ENCODE data around the gene ZNF467. TPM values are rescaled to one million over a fixed set of nuclear protein-coding genes. Genes with fewer than 3 reads are reported as not detected.

Gene ZNF467, protein sequence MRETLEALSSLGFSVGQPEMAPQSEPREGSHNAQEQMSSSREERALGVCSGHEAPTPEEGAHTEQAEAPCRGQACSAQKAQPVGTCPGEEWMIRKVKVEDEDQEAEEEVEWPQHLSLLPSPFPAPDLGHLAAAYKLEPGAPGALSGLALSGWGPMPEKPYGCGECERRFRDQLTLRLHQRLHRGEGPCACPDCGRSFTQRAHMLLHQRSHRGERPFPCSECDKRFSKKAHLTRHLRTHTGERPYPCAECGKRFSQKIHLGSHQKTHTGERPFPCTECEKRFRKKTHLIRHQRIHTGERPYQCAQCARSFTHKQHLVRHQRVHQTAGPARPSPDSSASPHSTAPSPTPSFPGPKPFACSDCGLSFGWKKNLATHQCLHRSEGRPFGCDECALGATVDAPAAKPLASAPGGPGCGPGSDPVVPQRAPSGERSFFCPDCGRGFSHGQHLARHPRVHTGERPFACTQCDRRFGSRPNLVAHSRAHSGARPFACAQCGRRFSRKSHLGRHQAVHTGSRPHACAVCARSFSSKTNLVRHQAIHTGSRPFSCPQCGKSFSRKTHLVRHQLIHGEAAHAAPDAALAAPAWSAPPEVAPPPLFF
- 2.5 and 5.3 TPM in 2 replicates for total RNA-seq
- polyA plus RNA-seq (2012) = 0.10 TPM

DNA sequence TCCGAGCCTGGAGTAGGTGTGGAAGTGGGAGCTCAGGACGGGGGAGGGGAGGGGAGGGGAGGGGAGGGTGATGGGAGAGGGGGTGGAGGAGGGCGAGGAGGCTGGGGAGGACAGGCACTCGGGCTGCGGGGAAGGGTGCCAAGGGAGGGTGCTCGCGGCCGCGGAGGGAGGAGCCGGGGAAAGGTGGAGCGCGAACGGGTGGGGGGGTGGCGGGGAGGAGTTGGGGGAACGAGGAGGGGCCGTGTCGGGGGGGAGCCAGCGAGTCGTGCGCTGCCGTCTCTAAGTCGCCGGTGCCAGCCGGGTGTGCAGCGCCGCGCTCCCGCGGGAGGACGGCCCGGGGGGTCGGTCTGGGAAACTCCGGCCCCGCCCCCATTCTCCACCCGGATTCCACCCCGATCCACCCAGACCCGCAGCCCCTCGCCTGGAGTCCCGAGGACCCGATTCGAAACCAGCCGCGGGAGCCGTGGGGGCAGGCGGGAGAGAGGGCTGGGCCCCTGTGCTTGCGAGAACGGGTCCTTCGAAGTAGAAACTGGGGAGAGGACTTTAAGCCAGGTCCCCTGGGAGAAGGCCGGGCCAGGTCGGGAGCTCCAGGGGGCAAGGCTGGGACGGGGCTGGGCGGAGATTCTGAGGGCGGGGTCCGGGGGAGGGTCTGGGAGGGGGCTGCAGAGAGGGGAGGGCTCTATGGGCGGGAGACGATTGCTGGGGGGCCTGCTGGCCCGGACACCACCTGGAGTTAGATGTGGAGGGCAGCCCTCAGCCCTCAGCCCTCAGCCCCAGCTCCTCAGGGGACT lies at the start of gene ZNF467:
Gene ZNF467 (minus strand): TSS at position 143 of the 791 bp plus-strand sequence. CDS start 2,556 bp downstream, outside the sequence.
- peak; percentile 32 for DNase-seq (ENCODE audit: low read depth)

DNA sequence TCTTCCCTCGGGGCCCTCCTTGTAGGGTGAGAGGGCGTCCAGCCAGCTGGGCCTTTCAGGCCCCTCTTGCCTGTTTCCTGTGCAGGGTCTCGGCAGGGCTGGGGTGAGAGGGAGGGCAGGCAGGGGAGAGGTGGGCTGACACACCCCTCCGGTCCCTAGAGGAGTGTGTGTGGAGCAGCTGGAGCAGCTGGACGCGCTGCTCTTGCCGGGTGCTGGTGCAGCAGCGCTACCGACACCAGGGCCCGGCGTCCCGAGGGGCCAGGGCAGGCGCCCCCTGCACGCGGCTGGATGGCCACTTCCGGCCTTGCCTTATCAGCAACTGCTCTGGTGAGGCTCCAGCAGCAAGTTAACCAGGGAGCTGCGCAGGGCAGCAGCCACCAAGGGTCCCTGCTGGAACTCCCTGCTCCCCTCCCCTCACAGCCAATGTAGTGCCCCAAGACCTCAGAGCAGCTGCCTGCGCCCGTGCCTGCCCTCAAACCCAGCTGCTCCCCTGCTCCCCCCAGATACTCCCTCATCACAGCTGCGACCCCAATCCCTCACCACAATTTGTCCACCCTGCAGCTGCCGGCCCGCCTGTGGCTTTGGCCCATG lies 49.1 kb upstream of the ZNF467 start:
- peak; percentile 99 for DNase-seq (ENCODE audit: low read depth)

DNA sequence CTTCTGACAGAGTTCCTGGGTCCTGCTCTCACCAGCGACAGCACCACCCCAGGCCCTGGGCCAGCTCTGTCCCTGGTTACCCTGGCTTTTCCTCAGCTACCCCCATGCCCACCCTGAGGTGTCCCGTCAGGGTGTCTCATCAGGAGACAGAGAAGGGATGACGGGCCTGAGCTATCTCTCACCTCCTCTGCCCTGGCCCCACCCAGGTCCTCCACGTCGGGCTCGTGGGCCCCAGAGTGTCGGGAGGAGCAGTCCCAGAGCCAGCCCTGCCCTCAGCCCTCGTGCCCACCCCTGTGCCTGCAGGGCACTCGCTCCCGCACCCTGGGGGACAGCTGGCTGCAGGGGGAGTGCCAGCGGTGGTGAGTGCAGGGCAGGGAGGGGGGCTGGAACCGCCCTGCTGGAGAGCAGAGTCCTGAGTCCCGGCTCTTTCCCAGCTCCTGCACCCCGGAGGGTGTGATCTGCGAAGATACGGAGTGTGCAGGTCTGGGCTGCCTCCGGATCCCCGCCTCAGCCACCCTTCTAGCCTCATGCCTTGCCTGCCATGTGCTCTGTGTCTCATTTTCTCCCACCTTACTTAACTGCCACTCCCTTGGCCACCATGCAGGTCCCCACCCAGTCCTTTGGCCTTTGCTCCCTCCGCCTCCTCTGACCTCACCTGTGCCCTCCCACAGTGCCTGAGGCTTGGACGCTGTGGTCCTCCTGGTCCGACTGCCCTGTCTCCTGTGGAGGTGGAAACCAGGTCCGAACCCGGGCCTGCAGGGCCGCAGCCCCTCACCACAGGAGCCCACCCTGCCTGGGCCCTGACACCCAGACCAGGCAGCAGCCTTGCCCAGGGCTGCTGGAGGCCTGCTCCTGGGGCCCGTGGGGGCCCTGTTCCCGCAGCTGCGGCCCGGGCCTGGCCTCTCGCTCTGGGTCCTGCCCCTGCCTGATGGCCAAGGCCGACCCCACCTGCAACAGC lies 48.1 kb upstream of the ZNF467 start:
- peak; percentile 73 for DNase-seq (ENCODE audit: low read depth)

DNA sequence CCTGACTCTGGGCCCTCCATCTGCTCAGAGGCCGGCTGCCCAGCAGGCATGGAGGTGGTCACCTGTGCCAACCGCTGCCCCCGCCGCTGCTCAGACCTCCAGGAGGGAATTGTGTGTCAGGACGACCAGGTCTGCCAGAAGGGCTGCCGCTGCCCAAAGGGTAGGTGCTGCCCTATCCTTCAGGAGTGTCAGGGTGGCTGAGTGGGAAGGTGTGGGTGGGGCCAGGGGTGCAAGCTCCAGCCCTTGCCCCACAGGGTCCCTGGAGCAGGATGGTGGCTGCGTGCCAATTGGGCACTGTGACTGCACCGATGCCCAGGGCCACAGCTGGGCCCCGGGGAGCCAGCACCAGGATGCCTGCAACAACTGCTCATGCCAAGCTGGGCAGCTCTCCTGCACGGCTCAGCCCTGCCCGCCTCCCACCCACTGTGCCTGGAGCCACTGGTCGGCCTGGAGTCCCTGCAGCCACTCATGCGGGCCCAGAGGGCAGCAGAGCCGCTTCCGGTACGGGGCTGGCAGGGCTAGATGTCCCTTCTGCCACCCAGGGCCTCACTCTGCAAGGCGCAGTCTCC lies 47.3 kb upstream of the ZNF467 start:
- DNase-seq (ENCODE audit: low read depth) = peak; percentile 67

DNA sequence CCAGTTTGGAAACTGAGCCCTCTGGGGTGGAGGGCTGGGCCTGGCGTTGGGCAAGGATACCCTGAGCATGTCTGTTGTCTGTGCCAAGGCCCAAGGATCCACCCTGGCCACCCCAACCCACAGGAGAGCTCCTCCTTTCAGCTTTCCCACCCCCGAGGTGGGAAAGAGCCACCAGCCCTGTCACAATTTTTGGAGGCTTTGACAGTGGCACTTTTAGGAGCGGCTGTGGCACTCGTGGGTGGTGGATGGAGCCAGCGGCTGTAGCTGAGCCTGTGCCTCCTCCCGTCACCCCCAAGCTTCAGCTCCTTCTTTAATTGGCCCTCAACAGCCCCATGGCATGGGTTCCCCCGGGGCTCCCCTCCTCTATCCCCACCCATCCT lies 46.6 kb upstream of the ZNF467 start:
- DNase-seq (ENCODE audit: low read depth) = no peak

DNA sequence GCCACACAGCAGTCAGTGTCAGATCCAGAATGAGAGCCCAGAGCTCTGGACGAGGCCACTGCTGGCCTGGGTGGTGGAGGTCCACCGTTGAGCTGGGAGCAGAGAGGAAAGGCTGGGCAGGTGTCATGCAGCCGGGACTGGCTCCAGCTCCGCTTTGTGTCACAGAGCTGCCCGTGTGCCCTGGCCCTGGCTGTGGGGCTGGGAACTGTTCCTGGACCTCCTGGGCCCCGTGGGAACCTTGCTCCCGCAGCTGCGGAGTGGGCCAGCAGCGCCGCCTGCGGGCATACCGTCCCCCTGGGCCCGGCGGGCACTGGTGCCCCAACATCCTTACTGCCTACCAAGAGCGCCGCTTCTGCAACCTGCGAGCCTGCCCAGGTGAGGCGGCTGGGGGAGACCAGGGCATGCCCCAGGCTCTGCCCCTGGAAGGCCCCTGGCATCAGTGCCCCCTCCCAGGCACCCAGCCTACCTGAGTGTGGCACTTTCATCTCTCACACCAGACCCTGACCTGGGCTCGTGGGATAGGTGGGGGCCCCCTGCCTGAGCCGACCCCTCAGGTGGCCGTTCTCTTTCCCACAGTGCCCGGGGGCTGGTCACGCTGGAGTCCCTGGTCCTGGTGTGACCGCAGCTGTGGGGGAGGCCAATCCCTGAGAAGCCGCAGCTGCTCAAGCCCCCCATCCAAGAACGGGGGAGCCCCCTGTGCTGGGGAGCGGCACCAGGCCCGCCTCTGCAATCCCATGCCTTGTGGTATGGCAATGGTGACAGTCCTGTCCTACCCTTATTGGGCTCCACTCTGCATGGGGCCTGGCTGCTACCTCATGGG lies 46.0 kb upstream of the ZNF467 start:
- DNase-seq (ENCODE audit: low read depth) = no peak

DNA sequence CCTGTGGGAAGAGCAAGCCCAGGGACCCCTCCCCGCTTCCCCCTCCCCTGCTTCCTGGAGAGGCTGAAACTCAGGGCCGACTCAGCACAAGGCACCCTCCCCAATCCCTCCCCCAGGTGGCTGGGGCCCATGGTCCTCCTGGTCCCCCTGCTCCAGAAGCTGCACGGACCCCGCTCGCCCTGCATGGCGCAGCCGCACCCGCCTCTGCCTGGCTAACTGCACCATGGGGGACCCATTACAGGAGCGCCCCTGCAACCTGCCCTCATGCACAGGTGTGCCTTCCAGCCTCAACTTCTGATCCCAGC lies 45.1 kb upstream of the ZNF467 start:
- DNase-seq (ENCODE audit: low read depth) = no peak

DNA sequence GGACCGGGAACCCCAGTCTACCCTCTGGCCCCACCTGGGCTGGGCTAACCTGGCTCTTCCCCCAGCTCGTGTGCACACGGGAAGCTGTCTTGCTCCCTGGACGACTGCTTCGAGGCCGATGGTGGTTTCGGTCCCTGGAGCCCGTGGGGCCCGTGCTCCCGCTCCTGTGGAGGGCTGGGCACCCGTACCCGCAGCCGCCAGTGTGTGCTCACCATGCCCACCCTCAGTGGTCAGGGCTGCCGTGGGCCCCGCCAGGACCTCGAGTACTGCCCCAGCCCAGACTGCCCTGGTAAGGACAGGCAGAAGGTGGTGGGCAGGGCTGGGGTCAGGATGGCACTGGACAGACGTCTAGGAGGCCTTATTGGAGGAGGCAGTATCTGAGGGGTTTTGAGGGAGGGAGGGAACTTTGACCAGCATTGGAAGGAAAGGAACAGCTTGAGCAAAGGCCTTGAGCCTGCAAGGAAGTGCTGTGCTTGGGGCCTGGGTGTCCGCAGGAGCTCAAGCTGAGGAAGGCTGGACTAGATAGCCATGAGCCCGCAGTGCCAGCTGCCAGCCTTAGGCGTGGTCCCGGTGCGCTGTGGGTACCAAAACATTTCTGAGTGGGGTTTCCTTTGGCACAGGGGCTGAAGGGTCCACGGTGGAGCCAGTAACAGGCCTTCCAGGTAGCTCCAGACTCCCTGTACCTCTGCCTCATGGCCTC lies 44.6 kb upstream of the ZNF467 start:
- no peak for DNase-seq (ENCODE audit: low read depth)

DNA sequence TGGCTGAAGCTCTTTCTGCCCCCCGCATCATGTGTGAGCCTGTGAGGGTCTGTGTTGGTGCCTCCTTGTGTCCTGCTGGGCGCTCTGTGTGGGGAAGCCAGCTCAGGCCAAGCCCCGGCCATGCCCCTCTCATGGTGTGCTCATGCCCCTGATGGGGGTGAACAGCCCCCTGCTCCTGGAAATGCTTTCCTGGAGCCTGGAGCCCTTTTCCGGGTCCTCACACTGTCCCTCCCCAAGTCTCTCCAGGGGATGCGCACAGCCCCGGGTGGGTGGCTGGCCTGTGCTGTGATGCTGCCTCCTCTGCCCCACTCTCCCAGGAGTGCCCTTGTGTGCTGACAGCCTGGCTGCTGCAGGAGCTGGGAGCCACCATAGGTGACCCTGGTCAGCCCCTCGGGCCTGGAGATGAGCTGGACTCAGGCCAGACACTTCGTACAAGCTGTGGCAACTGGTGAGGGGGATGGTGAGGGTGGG lies 43.9 kb upstream of the ZNF467 start:
- no peak for DNase-seq (ENCODE audit: low read depth)

DNA sequence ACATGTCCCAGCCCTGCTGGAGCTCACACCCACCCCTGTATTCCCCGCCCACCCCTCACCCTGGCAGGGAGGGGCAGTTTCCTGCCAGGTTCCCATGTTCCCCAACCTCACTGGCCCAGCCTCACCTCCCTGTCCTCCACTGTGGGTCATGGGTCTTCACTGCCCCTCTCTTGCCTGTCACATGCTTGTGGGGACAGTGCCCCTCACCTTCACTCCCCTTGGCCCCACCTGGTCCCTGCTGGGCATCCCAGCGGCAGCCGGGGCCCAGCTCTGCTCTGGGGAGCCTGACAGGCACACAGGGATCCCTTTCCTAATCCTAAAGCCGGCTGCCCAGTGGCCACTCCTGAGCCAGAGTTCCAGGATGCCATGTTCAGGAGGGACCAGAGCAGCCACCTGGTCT lies 43.4 kb upstream of the ZNF467 start:
- DNase-seq (ENCODE audit: low read depth) = no peak

DNA sequence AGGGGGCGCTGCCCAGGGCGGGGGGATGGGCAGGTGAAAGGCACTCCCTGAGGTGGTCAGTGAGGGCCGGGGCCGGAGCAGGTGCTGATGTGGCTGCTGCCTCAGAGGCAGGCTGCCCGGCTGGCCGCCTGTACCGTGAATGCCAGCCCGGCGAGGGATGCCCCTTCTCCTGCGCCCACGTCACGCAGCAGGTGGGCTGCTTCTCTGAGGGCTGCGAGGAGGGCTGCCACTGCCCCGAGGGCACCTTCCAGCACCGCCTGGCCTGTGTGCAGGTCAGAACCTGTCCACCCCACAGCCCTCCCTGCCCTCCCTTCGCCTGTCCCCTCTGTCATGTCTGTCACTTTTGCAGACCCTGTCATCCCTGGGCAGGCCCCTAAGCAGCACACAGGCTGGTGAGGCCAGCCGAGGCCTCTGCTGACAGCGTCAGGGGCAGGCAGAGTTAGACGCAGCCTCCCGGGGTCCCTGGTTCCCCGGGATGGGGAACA lies 42.9 kb upstream of the ZNF467 start:
- no peak for DNase-seq (ENCODE audit: low read depth)

DNA sequence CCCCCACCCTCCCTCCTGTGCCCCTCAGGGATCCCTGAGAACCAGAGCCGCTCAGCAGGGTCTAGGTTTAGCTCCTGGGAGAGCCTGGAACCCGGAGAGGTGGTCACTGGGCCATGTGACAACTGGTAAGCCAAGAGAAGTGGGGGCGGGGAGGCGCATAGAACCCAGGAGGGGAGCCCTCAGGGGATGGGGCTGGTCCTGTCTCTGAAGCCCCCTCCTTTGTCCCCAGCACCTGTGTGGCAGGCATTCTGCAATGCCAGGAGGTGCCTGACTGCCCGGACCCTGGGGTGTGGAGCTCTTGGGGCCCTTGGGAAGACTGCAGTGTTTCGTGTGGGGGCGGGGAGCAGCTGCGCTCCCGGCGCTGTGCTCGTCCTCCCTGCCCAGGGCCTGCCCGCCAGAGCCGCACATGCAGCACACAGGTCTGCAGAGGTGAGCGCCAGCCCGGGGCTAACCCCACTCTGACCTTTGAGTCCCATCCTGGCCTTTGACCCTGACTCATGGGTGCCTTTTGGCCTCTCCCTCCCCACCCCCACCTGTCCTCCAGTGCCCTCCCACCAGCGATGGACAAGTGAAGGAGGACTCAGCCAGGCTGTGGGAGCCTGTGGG lies 42.4 kb upstream of the ZNF467 start:
- DNase-seq (ENCODE audit: low read depth) = no peak

DNA sequence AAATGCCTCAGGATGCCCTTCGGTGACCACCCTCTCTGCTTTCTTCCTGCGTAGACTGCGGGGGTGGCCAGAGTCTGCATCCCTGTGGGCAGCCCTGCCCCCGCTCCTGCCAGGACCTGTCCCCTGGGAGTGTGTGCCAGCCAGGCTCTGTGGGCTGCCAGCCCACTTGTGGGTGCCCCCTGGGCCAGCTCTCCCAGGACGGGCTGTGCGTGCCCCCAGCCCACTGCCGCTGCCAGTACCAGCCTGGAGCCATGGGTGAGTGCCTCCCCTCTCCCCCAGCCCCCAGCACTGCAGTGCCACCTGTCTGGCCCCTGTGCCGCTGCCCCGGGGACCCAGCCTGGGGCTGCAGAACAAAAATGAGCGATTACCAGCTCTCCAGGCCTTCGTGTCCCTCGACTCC lies 41.7 kb upstream of the ZNF467 start:
- no peak for DNase-seq (ENCODE audit: low read depth)

DNA sequence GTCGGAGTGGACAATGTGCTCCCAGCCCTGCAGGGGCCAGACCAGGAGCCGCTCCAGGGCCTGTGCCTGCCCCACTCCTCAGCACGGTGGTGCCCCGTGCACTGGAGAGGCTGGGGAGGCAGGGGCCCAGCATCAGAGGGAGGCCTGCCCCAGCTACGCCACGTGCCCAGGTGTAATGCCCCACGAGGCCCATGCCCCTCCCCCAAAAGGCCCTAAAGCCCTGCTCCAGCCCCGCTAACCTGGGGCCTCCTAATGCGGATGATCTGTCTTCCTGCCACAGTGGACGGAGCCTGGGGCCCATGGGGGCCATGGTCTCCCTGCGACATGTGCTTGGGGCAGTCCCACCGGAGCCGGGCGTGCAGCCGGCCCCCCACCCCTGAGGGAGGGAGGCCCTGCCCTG lies 41.1 kb upstream of the ZNF467 start:
- no peak for DNase-seq (ENCODE audit: low read depth)

DNA sequence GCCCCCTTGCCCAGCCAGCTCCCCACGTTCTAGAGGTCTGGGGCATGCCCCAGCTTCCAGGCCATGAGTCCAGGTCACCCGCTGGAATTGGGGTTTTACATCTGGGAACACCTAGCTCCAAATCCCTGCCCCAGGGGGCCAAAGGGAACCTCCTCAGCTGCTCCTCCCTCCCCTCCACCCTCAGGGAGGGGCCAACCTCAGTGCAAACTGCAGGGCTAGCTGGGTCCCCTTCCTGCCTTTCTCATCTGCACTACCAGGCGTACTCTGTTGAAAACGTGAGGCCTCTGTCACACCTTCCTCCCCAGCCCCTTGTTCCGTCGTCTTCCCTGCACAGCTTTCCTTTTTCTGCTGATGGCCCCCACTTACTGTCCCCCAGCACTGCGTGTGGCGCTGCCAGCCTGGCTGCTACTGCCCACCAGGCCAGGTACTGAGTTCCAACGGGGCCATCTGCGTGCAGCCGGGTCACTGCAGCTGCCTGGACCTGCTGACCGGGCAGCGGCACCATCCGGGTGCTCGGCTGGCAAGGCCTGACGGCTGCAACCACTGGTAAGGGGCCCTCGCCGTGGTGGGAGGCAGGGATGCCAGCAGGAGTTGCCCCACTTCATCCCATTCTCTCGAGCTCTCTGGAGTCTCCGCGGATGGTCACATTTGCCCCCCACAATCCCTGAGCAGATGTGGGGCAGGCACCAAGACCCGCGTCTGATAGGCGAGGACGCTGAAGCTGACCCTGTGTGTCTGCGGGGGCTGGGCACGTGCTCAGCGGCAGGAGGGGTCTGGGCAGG lies 40.1 kb upstream of the ZNF467 start:
- no peak for DNase-seq (ENCODE audit: low read depth)

DNA sequence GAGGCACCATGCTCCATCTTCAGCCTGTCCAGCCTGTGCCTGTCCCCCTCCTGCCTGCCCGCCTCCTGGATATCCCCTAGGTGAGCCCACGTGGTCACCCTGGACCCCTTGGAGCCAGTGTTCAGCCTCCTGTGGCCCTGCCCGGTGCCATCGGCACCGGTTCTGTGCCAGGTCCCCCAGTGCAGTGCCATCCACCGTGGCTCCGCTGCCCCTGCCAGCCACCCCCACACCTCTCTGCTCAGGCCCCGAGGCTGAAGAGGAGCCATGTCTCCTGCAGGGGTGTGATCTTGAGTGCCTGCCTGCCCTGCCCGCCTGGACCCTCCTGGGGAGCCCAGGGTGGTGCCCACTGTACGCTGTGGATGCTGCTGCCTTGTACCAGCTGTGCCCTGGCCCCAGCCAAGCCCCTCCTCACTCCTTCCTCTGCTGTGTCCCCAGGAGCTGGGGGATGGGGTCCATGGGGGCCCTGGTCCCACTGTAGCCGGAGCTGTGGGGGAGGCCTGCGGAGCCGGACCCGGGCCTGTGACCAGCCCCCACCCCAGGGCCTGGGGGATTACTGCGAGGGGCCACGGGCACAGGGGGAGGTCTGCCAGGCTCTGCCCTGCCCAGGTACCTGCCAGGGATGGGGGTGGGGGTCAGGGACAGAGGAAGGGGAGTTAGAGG lies 38.6 kb upstream of the ZNF467 start:
- no peak for DNase-seq (ENCODE audit: low read depth)

DNA sequence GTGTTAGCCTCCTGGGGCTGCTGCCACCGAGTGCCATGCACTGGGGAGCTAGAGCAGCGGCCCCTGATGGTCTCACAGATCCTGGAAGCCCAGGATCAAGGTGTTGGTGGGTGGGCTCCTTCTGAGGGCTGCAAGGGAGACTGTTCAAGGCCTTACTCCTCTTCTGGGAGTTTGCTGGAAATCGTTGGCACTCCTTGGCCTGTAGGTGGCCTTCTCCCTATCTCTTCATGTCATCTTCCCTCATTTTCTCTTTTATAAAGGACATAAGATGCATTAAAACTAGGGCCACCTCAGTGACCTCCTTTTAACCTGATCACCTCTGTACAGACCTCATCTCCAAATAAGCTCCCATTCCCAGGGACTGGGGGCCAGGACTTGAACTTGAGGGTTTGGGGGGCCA lies 37.8 kb upstream of the ZNF467 start:
- no peak for DNase-seq (ENCODE audit: low read depth)

Measured in myocyte (in vitro differentiated cells).